Activated naive CD8-positive, alpha-beta T cell treated with anti-CD3 and anti-CD28 coated beads, Interleukin-2, amount 50 U/mL, for 24 hours (primary cell): ENCODE measurements around the gene ARPC4.

Source experiments
- ATAC-seq: fragments of 150-1000 bp; cut with Tn5 transposase; one replicate; pipeline ENCODE4 v1.10.0; 2021
- DNase-seq: peaks from one replicate; pipeline ENCODE4 v3.0.0; 2021
- H3K27ac Mint-ChIP-seq: one replicate; pipeline ENCODE4 v1.8.0; 2021; ENCODE audit warnings: mild to moderate bottlenecking, mixed read lengths
- H3K27me3 Mint-ChIP-seq: one replicate; pipeline ENCODE4 v1.8.0; 2021; ENCODE audit warnings: mixed read lengths
- H3K36me3 Mint-ChIP-seq: one replicate; pipeline ENCODE4 v1.8.0; 2021; ENCODE audit warnings: low read depth, mixed read lengths
- H3K4me1 Mint-ChIP-seq: one replicate; pipeline ENCODE4 v1.8.0; 2021; ENCODE audit warnings: mixed read lengths
- H3K4me3 Mint-ChIP-seq: one replicate; pipeline ENCODE4 v1.8.0; 2021; ENCODE audit warnings: mild to moderate bottlenecking, moderate library complexity, mixed read lengths
- H3K9me3 Mint-ChIP-seq: one replicate; pipeline ENCODE4 v1.8.0; 2021; ENCODE audit warnings: mixed read lengths

ARPC4 gene

DNA sequence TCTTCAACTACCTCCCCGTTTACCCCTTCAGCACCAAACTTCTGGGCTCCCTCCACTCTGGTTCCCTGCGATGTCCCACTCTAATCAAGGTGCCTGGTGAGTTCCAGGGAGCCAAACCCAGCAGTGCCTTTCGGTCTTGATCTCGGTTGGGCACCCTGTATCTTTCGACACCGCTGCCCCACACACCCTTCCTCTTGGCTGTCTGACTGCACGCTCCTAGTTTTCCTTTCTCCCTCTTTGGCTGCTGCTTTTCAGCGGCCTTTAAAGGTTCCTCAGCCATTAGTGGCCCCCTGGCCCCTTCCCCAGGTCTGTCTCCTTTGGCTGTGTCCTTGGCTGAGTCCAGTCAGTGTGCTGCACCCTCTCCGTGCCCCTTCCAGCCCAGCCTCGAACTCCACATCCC, 18.0 kb downstream of the ARPC4 start:
- Mint-ChIP-seq H3K27ac (peak overlapping the region; percentile 2), H3K9me3 (no peaks in the 10 kb centered on the region), H3K4me1 (peaks cover 35% of the 10 kb centered on the region), H3K27me3 (no peaks in the 10 kb centered on the region), H3K4me3 (peak overlapping the region; percentile 16), H3K36me3 (peaks cover 32% of the 10 kb centered on the region)
- no peak for ATAC-seq
- DNase-seq = no peak

DNA sequence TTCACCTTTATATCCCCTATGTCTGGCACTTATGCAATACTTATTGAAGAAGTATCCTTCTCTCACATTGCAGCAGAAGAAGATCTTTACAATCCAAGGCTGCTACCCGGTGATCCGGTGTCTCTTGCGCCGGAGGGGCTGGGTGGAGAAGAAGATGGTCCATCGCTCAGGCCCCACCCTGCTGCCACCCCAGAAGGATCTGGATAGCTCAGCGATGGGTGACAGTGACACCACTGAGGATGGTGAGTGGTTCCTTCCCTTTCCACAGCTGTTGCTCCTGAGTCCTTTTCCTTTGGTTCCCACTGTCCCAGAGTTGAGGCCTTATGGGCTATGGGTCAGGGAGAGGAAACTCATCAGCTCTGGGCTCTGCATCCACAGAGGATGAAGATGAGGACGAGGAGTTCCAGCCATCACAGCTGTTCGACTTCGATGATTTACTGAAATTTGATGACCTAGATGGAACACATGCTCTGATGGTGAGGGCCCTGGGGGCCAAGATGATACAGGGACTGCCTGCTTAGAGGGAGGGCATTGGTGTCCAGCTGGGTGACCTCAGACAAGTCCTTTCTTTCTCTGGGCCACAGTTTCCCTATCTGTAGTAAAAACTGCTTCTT, 20.1 kb downstream of the ARPC4 start:
- no peaks in the 10 kb centered on the region for H3K9me3 Mint-ChIP-seq
- DNase-seq (no peak), ATAC-seq (no peak)
- H3K27me3 Mint-ChIP-seq = no peaks in the 10 kb centered on the region
- peaks cover 23% of the 10 kb centered on the region for H3K36me3 Mint-ChIP-seq
- peaks cover 24% of the 10 kb centered on the region for H3K4me1 Mint-ChIP-seq
- H3K4me3 Mint-ChIP-seq = no peak overlapping the region
- H3K27ac Mint-ChIP-seq = no peak overlapping the region

DNA sequence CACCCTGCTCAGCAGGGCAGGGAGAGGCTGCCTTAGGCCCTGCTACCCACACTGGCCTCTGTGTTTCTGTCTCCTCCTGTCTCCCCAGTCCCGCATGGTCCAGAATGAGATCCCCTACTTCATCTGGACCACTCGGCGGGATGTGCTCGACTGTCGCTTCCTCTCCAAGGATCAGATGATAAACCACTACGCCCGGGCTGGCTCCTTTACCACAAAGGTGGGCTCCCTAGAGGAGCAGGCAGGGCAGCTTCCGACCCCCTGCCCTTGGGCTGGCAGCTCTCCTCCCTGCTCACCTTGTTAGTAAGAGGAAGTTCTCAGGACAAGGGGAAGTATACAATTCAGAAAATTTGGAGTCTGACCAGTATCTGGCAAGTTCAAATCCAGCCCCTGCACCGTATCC, 23.1 kb downstream of the ARPC4 start:
- no peak for ATAC-seq
- Mint-ChIP-seq H3K27ac (no peak overlapping the region), H3K4me1 (peaks cover 4% of the 10 kb centered on the region), H3K27me3 (no peaks in the 10 kb centered on the region), H3K9me3 (no peaks in the 10 kb centered on the region), H3K4me3 (no peak overlapping the region), H3K36me3 (peaks cover 17% of the 10 kb centered on the region)
- DNase-seq = no peak

DNA sequence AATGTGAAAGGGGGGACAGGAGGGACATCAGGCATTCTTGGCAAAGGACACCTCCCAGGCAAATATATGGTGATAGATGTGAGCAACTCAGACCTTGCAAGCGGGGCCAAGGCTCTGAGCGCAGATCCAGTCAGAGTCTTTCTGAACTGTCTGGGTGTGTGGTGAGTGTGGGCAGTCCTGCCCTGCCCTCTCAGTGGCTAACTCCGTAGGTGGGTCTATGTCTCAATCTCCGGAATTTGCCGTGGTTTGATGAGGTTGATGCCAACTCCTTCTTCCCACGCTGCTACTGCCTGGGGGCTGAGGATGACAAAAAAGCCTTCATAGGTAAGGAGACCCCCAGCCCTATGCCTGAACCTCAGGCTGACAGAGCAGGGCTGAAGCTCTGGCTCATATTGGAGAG, 24.6 kb downstream of the ARPC4 start:
- no peaks in the 10 kb centered on the region for H3K4me1 Mint-ChIP-seq
- no peaks in the 10 kb centered on the region for H3K9me3 Mint-ChIP-seq
- H3K27me3 Mint-ChIP-seq = no peaks in the 10 kb centered on the region
- ATAC-seq (no peak), DNase-seq (no peak)
- no peak overlapping the region for H3K4me3 Mint-ChIP-seq
- H3K27ac Mint-ChIP-seq = no peak overlapping the region
- H3K36me3 Mint-ChIP-seq = peaks cover 9% of the 10 kb centered on the region

DNA sequence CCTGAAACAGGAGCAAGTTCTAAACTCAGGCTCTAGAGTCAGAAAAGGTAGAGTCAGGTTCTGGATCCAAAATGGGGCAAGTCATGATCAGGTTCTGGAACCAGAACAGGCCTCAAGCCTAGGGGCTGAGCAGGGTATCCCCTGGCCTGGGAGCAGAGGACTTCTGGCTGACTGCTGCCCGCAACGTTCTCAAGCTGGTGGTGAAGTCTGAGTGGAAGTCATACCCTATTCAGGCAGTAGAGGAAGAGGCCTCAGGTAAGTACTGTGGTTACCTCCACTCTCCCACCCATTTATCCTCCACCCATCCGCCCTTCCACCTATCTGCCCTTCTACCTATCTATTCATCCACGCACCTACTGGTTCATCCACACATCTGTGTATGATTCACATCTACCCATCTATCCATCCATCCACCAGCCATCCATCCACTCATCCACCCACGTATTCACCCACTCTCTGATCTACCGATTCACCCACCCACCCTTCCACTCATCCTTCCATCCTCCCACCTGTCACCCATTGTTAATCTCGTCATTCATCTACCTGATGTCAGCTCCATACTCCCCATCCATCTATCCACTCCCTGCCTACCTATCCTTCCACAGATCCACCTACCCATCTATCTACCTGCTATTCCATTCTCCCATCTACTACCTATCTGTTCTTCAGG, 25.9 kb downstream of the ARPC4 start:
- no peak for ATAC-seq
- Mint-ChIP-seq H3K4me3 (no peak overlapping the region), H3K36me3 (peaks cover 4% of the 10 kb centered on the region), H3K9me3 (no peaks in the 10 kb centered on the region), H3K27me3 (no peaks in the 10 kb centered on the region), H3K27ac (no peak overlapping the region), H3K4me1 (no peaks in the 10 kb centered on the region)
- DNase-seq = no peak

DNA sequence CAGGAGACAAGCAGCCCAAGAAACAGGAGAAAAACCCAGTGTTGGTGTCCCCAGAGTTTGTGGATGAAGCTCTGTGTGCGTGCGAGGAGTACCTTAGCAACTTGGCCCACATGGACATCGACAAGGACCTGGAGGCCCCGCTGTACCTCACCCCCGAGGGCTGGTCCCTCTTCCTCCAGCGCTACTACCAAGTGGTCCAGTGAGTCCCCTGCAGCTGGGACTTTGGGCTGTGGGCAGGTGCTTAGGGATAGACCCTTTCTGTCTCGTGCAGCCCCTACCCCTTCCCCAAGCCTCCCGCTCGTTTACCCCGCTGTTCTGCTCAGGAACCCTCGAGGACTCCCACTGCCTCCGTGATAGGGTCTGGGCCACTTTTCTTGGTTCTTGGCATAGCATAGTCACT, 27.7 kb downstream of the ARPC4 start:
- no peaks in the 10 kb centered on the region for H3K4me1 Mint-ChIP-seq
- peaks cover 4% of the 10 kb centered on the region for H3K36me3 Mint-ChIP-seq
- H3K9me3 Mint-ChIP-seq = no peaks in the 10 kb centered on the region
- DNase-seq = no peak
- no peak overlapping the region for H3K4me3 Mint-ChIP-seq
- no peak for ATAC-seq
- no peak overlapping the region for H3K27ac Mint-ChIP-seq
- H3K27me3 Mint-ChIP-seq = no peaks in the 10 kb centered on the region

DNA sequence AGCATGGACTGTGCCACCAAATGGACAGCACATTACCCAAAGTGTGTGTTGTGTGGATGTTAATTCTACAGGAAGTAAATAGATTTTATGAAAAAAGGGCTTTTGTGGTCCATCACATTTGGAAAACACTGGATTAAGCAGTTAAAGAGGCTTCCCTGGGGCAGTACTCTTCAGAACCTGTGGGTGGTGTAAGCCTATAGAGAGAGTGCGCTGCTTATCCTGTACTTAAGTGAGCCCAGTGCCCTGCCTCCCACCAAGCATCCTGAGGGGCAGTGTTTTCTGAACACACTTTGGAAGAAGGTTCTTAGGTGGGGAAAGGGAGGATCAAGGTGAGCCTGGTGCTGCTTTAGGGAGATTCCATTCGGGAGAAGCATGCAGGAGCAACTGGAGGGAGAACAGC, 28.1 kb downstream of the ARPC4 start:
- no peak for ATAC-seq

DNA sequence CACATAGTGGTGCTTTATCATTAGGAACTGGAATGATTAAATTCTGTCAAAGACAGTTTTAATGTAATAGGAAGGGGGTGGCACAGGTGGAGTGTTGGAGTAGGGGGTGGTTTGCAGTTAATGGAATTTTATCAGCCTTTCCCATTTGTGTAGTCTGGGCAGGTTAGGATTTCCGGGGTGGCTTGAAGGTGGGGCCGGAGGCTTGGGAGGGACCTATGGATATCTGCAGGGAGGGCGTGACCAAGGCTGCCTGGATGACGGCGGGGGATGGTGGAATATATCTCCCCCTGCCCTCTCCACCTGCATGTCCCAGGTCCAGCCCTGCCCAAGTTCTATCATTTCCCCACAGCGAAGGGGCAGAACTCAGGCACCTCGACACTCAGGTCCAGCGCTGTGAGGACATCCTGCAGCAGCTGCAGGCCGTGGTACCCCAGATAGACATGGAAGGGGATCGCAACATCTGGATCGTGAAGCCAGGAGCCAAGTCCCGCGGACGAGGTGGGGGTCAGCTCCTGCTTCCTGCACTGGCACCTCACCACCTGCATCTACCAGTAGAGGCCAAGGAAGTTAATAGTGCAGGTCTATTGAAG, 32.7 kb downstream of the ARPC4 start:
- Mint-ChIP-seq H3K27me3 (no peaks in the 10 kb centered on the region), H3K27ac (no peak overlapping the region), H3K36me3 (peaks cover 3% of the 10 kb centered on the region), H3K9me3 (no peaks in the 10 kb centered on the region), H3K4me1 (no peaks in the 10 kb centered on the region), H3K4me3 (no peak overlapping the region)
- no peak for DNase-seq
- no peak for ATAC-seq

More for the DNA sequence above, 28.1 kb downstream of the ARPC4 start:
- Mint-ChIP-seq H3K4me3 (no peak overlapping the region), H3K27me3 (no peaks in the 10 kb centered on the region), H3K4me1 (no peaks in the 10 kb centered on the region), H3K9me3 (no peaks in the 10 kb centered on the region), H3K36me3 (peaks cover 4% of the 10 kb centered on the region), H3K27ac (no peak overlapping the region)
- no peak for DNase-seq

DNA sequence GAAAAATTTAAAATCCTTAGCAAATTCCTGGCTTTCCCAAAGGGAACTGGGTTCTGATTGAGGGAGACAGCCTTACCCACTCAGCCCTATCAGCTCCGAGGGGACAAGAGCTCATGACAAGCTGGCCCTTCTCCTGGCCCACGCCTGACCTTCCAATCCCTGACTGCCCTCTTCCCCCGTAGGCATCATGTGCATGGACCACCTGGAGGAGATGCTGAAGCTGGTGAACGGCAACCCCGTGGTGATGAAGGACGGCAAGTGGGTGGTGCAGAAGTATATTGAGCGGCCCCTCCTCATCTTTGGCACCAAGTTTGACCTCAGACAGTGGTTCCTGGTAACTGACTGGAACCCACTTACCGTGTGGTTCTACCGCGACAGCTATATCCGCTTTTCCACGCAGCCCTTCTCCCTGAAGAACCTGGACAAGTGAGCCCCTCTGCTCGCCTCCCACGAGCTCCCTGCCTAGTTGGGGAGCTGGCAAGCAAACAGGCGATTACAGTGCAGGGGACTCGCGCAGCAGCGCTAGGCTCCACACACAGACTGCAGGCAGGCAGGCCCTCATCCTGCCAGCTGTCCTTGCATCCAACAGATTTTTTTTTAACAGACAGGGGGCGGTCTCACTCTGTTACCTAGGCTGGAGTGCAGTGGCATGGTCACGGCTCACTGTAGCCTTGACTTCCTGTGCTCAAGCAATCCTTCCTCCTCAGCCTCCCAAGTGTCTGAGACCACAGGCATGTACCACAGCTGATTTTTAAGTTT, 34.1 kb downstream of the ARPC4 start:
- Mint-ChIP-seq H3K4me1 (peaks cover 2% of the 10 kb centered on the region), H3K4me3 (no peak overlapping the region), H3K27ac (no peak overlapping the region), H3K9me3 (no peaks in the 10 kb centered on the region), H3K36me3 (peaks cover 9% of the 10 kb centered on the region), H3K27me3 (no peaks in the 10 kb centered on the region)
- ATAC-seq (peak; percentile 52), DNase-seq (no peak)

DNA sequence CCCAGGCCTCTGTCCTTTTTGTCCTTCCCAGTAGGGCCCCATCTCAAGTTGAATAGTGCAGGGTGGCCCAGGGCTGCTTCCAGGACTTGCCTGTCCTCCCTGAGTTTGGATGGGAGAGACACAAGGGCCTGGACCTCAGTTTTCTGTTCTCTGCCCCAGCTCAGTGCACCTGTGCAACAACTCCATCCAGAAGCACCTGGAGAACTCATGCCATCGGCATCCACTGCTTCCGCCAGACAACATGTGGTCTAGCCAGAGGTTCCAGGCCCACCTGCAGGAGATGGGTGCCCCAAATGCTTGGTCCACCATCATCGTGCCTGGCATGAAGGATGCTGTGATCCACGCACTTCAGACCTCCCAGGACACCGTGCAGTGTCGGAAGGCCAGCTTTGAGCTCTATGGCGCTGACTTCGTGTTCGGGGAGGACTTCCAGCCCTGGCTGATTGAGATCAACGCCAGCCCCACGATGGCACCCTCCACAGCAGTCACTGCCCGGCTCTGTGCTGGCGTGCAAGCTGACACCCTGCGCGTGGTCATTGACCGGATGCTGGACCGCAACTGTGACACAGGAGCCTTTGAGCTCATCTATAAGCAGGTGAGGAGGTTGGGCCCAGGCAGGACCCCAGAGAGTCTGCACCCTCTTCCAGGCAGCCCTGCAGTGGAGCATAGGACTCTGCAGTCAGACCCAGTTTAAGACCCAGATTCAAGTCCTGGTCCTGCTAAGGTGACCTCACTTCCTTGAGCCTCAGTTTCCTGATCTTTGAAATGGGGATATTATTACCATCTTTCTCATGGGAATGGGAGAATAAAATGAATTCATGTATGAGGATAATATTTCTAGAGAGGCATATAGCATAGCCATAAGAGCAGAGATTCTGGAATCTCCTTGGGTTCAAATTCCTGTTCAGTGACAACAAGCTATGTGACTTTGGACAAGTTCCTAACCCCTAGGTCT, 36.2 kb downstream of the ARPC4 start:
- no peak for ATAC-seq
- Mint-ChIP-seq H3K4me3 (no peak overlapping the region), H3K27me3 (no peaks in the 10 kb centered on the region), H3K9me3 (no peaks in the 10 kb centered on the region), H3K4me1 (peaks cover 2% of the 10 kb centered on the region), H3K27ac (no peak overlapping the region), H3K36me3 (peaks cover 16% of the 10 kb centered on the region)
- no peak for DNase-seq

DNA sequence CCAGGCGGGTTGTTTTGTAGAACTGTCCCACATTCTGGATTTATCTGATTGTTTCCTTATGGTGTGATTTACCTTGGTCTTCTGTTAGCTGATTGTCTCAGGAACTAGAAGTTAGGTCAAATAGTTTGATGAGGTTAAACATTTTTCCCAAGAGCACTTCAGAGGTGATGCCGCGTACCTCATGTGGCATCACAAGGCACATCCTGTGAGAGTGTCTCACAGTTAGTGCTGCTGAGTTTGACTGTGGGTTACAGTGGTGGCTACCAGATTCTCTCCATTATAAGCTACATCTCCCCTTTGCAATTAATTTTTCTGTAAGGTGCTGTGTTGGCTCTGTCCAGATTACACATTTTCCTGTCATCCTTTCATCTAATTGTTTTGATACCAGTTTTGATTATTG, 38.4 kb downstream of the ARPC4 start:
- Mint-ChIP-seq H3K27ac (no peak overlapping the region), H3K4me1 (peaks cover 2% of the 10 kb centered on the region), H3K9me3 (no peaks in the 10 kb centered on the region), H3K36me3 (peaks cover 26% of the 10 kb centered on the region), H3K4me3 (no peak overlapping the region), H3K27me3 (no peaks in the 10 kb centered on the region)
- no peak for ATAC-seq
- no peak for DNase-seq

DNA sequence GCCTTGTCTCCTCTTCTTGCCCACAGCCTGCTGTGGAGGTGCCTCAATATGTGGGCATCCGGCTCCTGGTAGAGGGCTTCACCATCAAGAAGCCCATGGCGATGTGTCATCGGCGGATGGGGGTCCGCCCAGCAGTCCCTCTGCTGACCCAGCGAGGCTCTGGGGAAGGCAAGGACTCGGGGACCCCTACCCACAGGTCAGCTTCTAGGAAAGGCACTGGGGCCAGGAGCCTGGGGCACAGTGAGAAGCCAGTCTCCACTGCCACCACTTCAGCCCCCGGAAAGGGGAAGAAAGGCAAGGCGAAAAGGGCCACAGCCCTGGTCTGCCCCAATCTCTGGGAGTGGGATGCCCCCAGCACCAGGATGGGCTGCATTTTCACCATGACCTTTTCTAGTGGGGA, 40.2 kb downstream of the ARPC4 start:
- DNase-seq = no peak
- Mint-ChIP-seq H3K4me3 (no peak overlapping the region), H3K36me3 (peaks cover 29% of the 10 kb centered on the region), H3K4me1 (peaks cover 2% of the 10 kb centered on the region), H3K27me3 (no peaks in the 10 kb centered on the region), H3K27ac (no peak overlapping the region), H3K9me3 (no peaks in the 10 kb centered on the region)
- no peak for ATAC-seq

DNA sequence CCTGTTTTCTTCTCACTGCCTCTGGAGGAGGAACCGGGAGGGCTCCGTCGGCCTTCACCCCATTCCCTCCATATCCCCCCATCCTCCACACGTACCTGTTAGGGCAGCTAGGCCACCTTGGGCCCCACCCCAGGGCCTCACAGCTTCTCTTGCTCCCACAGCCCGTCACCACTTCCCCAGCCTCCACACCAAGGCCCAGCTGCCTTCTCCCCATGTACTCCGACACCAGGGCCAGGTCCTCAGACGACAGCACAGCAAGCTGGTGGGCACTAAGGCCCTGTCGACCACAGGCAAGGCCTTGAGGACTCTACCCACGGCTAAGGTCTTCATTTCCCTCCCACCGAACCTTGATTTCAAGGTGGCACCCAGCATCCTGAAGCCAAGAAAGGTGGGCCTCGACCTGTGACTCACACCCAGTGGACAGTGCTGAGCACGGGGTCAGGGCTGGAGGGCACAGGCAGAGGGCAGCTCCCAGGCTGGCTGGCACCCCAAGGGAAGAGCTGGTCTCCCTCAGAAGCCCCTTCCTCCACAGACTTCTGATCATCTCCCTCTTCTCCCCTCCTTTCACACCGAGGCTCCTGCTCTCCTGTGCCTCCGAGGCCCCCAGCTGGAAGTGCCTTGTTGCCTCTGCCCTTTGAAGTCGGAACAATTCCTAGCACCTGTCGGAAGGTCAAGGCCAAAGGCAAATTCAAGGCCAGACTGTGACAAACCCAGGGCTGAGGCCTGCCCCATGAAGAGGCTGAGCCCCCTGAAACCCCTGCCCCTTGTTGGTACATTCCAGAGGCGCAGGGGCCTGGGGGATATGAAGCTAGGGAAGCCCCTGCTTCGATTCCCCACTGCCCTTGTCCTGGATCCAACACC, 41.9 kb downstream of the ARPC4 start:
- H3K27ac Mint-ChIP-seq = no peak overlapping the region
- H3K27me3 Mint-ChIP-seq = no peaks in the 10 kb centered on the region
- peaks cover 28% of the 10 kb centered on the region for H3K36me3 Mint-ChIP-seq
- no peak overlapping the region for H3K4me3 Mint-ChIP-seq
- no peak for ATAC-seq
- peaks cover 2% of the 10 kb centered on the region for H3K4me1 Mint-ChIP-seq
- no peaks in the 10 kb centered on the region for H3K9me3 Mint-ChIP-seq
- DNase-seq = no peak
